Common myeloid progenitor, CD34-positive (primary cell): Measurements from ENCODE around the gene KLHL20.
"Not testable (repeated sequence)": the region's sequence is repeated elsewhere in the genome, so short reads cannot be mapped to it uniquely, and the experiment has no call there.

ENCODE experiments used
- CTCF ChIA-PET: fragments of 350-600 bp; sonication (Branson Sonifier 250); formaldehyde crosslinking; loops from one replicate; lab custom pipeline; 2021; ENCODE audit warnings: antibody characterized with exemption; lab: Charles Lee
- POLR2A ChIA-PET: fragments of 350-600 bp; sonication (Branson Sonifier 250); formaldehyde crosslinking; loops from one replicate; lab custom pipeline; 2021; ENCODE audit warnings: antibody characterized with exemption; lab: Charles Lee
- DNase-seq, 3 donors: peaks; one replicate each; pipeline versions ENCODE4 v3.0.0 to v3.0.0-alpha.2; 2013
- H3K27ac ChIP-seq, 2 experiments: 1 replicate in 1 of 2; 2 replicates in 1 of 2; pipeline ENCODE4 v1.7.0; 2013; ENCODE audit warnings: inconsistent platforms in 2 of 2, low read length in 2 of 2, mild to moderate bottlenecking in 2 of 2, low read depth in 1 of 2, moderate library complexity in 1 of 2; ENCODE audit not compliant: severe bottlenecking in 2 of 2, insufficient read depth in 1 of 2, poor library complexity in 1 of 2
- H3K27me3 ChIP-seq, 5 experiments: replicated peaks in 2 of 5; 1 replicate in 3 of 5; 2 replicates in 2 of 5; pipeline versions ENCODE4 v1.6.1 to v1.7.0; 2013; ENCODE audit warnings: low read length in 4 of 5, mild to moderate bottlenecking in 2 of 5, moderate library complexity in 2 of 5, inconsistent platforms in 1 of 5; ENCODE audit not compliant: insufficient read depth in 5 of 5, control insufficient read depth in 4 of 5
- H3K36me3 ChIP-seq, 4 experiments: 1 replicate in 2 of 4; 2 replicates in 2 of 4; pipeline versions ENCODE4 v1.6.1 to v1.7.0; 2013; ENCODE audit warnings: low read length in 3 of 4, control low read depth in 1 of 4, mild to moderate bottlenecking in 1 of 4; ENCODE audit not compliant: control insufficient read depth in 4 of 4, insufficient read depth in 4 of 4
- H3K4me1 ChIP-seq, 4 experiments: 1 replicate in 3 of 4; 2 replicates in 1 of 4; pipeline versions ENCODE4 v1.6.1 to v1.7.1; 2013; ENCODE audit warnings: low read length in 3 of 4, mild to moderate bottlenecking in 3 of 4, control low read depth in 1 of 4, inconsistent platforms in 1 of 4, moderate library complexity in 1 of 4; ENCODE audit not compliant: control insufficient read depth in 4 of 4, insufficient read depth in 4 of 4; ENCODE audit errors: control extremely low read depth in 1 of 4
- H3K4me3 ChIP-seq, 7 experiments: 1 replicate in 4 of 7; 2 replicates in 3 of 7; pipeline versions ENCODE4 v1.5.1 to v1.7.0; 2013; ENCODE audit warnings: mild to moderate bottlenecking in 7 of 7, low read length in 6 of 7, moderate library complexity in 6 of 7, inconsistent platforms in 2 of 7, low read depth in 2 of 7, control low read depth in 1 of 7; ENCODE audit not compliant: insufficient read depth in 4 of 7, control insufficient read depth in 1 of 7; ENCODE audit errors: extremely low read depth in 1 of 7
- H3K9me3 ChIP-seq, 5 experiments: 1 replicate in 4 of 5; 2 replicates in 1 of 5; pipeline versions ENCODE4 v1.6.1 to v1.7.1; 2013; ENCODE audit warnings: low read length in 4 of 5, mild to moderate bottlenecking in 2 of 5, inconsistent platforms in 1 of 5, low read depth in 1 of 5, moderate library complexity in 1 of 5; ENCODE audit not compliant: control insufficient read depth in 4 of 5, insufficient read depth in 2 of 5; ENCODE audit errors: control extremely low read depth in 1 of 5
- WGBS: methylation state at CpG from one replicate; pipeline ENCODE4 v1.1.5; 2013; ENCODE audit not compliant: insufficient coverage; 5-methylcytosine and 5-hydroxymethylcytosine counted together

The KLHL20 gene

DNA sequence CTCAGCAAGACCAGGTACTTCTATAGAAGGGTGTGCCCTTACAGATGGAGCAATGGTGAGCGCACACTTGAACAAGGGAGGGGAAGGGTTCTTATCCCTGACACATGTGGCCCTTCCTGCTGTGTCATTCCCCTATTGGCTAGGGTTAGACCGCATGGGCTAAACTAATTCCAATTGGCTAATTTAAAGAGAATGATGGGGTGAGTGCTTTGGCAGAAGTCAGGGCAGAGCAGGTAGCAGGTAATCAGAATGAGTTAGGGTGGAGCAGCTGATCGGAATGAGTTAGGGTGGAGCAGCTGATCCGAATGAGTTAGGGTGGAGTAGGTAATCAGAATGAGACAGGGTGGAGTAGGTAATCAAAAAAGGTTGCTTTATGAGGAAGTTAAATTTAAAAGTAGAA lies 30.9 kb upstream of the KLHL20 start:
- H3K27ac ChIP-seq, H3K27me3 ChIP-seq, POLR2A ChIA-PET, DNase-seq, H3K36me3 ChIP-seq, H3K4me3 ChIP-seq, H3K9me3 ChIP-seq: not testable (repeated sequence)
- H3K4me1 ChIP-seq: peaks cover 0 to 12% (median 0%) of the 10 kb centered on the region in 4 experiments
- WGBS: 83% methylated on average over 1 of the region's 4 CpGs
- CTCF ChIA-PET: interaction anchor here (1.1 kb wide), 1 partner anchor 11 kb away, joined by 3 read pairs; no protein-coding TSS in a partner anchor

DNA sequence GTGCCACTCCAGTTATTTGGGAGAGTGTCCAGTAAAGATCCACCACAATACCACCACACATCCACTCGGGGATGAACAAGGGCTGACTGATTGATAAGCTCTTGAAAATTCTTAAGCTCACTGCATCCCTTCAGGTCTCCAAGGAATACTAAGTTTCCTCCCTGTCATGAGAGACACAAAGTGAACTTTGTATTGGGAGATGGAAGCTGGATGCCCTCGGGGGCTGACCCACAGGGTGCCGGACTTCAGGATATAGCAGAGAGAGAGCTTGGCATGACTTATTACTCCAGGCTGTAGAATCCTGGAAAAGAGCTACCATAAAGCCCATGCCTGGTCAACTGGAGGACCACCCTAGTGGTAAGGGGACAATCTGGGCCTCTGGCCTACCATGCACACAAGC lies 29.7 kb upstream of the KLHL20 start:
- POLR2A ChIA-PET: not testable (repeated sequence)

GRCh38 chr1:173688300-173688699 lies 26.5 kb upstream of the KLHL20 start:
- H3K9me3 ChIP-seq: no peaks in the 10 kb centered on the region
- H3K27me3 ChIP-seq: no peaks in the 10 kb centered on the region
- H3K4me1 ChIP-seq: peaks cover 0 to 13% (median 0%) of the 10 kb centered on the region in 4 experiments
- no peaks in the 10 kb centered on the region for H3K36me3 ChIP-seq
- WGBS: 100% methylated on average over 1 of the region's 2 CpGs
- ChIA-PET POLR2A (no interaction called here), CTCF (no interaction called here)
- no peak for DNase-seq
- no peak overlapping the region for H3K27ac ChIP-seq
- no peak overlapping the region for H3K4me3 ChIP-seq

More for the DNA sequence above, 29.7 kb upstream of the KLHL20 start:
- H3K4me3 ChIP-seq, H3K36me3 ChIP-seq, H3K27ac ChIP-seq, H3K9me3 ChIP-seq, H3K27me3 ChIP-seq, CTCF ChIA-PET, DNase-seq: not testable (repeated sequence)
- WGBS: 100% methylated on average over 2 of the region's 3 CpGs
- peaks cover 0 to 13% (median 0%) of the 10 kb centered on the region in 4 experiments for H3K4me1 ChIP-seq

DNA sequence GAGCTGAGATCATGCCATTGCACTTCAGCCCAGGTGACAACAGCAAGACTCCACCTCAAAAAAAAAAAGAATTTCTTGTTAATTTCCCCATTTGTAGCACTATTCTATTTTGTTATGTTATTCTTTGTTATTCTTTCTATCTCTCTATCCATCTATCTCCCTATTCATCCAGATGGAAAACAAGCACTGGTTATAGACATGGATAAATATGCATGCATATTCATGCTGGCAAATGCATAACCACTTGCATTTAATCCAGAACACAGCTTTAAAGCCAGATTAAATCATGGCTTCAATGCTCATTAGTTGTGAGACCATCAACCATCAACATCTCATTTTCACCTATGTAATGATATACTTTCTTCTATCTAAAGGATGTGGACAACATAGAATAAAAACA lies 21.5 kb upstream of the KLHL20 start:
- peaks cover 0 to 3% (median 0%) of the 10 kb centered on the region in 5 experiments for H3K9me3 ChIP-seq
- ChIA-PET CTCF (interaction anchor here (1.1 kb wide), 1 partner anchor 10 kb away, joined by 3 read pairs; no protein-coding TSS in a partner anchor), POLR2A (no interaction called here)
- no peaks in the 10 kb centered on the region for H3K27me3 ChIP-seq
- no peak overlapping the region for H3K27ac ChIP-seq
- H3K36me3 ChIP-seq: no peaks in the 10 kb centered on the region
- no peak for DNase-seq
- H3K4me3 ChIP-seq: no peak overlapping the region
- H3K4me1 ChIP-seq: peaks cover 0 to 4% (median 0%) of the 10 kb centered on the region in 4 experiments

- DNase-seq, H3K4me3 ChIP-seq, H3K36me3 ChIP-seq, H3K27ac ChIP-seq, H3K9me3 ChIP-seq, CTCF ChIA-PET, POLR2A ChIA-PET, H3K27me3 ChIP-seq, H3K4me1 ChIP-seq: not testable (repeated sequence)
- WGBS: 95% methylated on average over 3 of the region's 6 CpGs
Observed at GRCh38 chr1:173701299-173701698, 13.5 kb upstream of the KLHL20 start.

DNA sequence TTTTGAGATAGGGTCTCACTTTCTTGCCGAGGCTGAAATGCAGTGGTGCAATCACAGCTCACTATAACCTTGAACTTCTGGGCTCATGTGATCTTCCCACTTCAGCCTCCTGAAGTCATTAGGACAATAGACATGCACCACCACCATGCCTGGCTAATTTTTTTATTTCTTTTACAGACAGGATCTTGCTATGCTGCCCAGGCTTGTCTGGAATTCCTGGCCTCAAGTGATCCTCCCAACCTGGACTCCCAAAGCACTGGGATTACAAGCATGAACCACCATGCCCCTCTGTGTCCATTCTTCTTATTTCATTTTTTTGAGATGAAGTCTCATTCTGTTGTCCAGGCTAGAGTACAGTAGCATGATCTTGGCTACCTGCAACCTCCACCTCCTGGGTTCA lies 12.0 kb upstream of the KLHL20 start:
- no peaks in the 10 kb centered on the region for H3K4me1 ChIP-seq
- no peaks in the 10 kb centered on the region for H3K9me3 ChIP-seq
- H3K4me3 ChIP-seq: no peak overlapping the region
- ChIA-PET POLR2A (no interaction called here), CTCF (interaction anchor here (0.6 to 0.9 kb wide), 2 partner anchors 9 to 915 kb away, joined by 3 read pairs; no protein-coding TSS in a partner anchor)
- no peaks in the 10 kb centered on the region for H3K36me3 ChIP-seq
- no peak overlapping the region for H3K27ac ChIP-seq
- no peak for DNase-seq
- H3K27me3 ChIP-seq: no peaks in the 10 kb centered on the region
- no CpG with 5 or more reads among the region's 1 CpG for WGBS

DNA sequence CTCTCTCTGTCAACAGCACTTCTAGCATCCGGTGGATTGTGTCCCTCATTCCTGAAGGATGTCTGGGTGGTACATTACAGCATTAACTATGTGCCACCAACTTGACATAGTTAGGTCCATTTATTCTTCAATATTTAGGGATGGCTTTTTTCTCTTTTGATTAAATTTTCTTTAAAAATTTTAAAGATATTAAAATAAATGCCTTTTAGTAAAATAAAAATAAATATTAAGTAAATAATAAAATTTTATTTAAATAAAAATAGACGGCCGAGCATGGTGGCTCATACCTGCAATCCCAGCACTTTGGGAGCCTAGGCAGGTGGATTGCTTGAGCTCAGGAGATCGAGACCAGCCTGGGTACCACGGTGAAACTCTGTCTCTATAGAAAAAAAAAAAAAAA lies 9.7 kb upstream of the KLHL20 start:
- 81% methylated on average over 2 of the region's 5 CpGs for WGBS
- Histone ChIP-seq H3K27me3 (peaks cover 0 to 19% (median 2%) of the 10 kb centered on the region in 5 experiments), H3K4me3 (no peak overlapping the region), H3K4me1 (no peaks in the 10 kb centered on the region), H3K9me3 (no peaks in the 10 kb centered on the region), H3K27ac (no peak overlapping the region), H3K36me3 (no peaks in the 10 kb centered on the region)
- DNase-seq: no peak
- POLR2A ChIA-PET: no interaction called here
- CTCF ChIA-PET: no interaction called here
